ENCODE results near the gene LFNG. TPM values are rescaled to one million over a fixed set of nuclear protein-coding genes. Genes with fewer than 3 reads are reported as not detected.

LFNG gene
- total RNA-seq, 1 donor from 2014 or later = 95.8 TPM

GRCh38 chr7:2510130-2510776 lies 9.3 kb upstream of the LFNG start:
- intact Hi-C loops (cut with micrococcal nuclease) = loop anchor here (5.0 kb wide), 1 partner anchor 108 kb away; the partner anchor contains the start of gene CHST12
- H3K27me3 Mint-ChIP-seq = no peaks in the 10 kb centered on the region
- POLR2A ChIA-PET = interaction anchor here (0.6 to 7.0 kb wide), 21 partner anchors 9 to 273 kb away, joined by 3 to 304 read pairs (median 7); partner anchors contain the start of genes BRAT1, IQCE, LFNG and TTYH3
- H3K36me3 Mint-ChIP-seq (ENCODE audit: low read depth) = no peaks in the 10 kb centered on the region
- H3K4me1 Mint-ChIP-seq = peaks cover 67% of the 10 kb centered on the region
- peak overlapping the region; percentile 77 for H3K4me3 Mint-ChIP-seq
- H3K27ac Mint-ChIP-seq = peak overlapping the region; percentile 95
- ATAC-seq (ENCODE audit: low read depth) = no peak
- H3K9me3 Mint-ChIP-seq = no peaks in the 10 kb centered on the region
- CTCF ChIA-PET = interaction anchor here (1.4 to 2.2 kb wide), 4 partner anchors 10 to 200 kb away, joined by 4 to 10 read pairs (median 6); no protein-coding TSS in a partner anchor
- TF ChIP-seq, protein P1, sequence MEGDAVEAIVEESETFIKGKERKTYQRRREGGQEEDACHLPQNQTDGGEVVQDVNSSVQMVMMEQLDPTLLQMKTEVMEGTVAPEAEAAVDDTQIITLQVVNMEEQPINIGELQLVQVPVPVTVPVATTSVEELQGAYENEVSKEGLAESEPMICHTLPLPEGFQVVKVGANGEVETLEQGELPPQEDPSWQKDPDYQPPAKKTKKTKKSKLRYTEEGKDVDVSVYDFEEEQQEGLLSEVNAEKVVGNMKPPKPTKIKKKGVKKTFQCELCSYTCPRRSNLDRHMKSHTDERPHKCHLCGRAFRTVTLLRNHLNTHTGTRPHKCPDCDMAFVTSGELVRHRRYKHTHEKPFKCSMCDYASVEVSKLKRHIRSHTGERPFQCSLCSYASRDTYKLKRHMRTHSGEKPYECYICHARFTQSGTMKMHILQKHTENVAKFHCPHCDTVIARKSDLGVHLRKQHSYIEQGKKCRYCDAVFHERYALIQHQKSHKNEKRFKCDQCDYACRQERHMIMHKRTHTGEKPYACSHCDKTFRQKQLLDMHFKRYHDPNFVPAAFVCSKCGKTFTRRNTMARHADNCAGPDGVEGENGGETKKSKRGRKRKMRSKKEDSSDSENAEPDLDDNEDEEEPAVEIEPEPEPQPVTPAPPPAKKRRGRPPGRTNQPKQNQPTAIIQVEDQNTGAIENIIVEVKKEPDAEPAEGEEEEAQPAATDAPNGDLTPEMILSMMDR (IDR thresholded peaks at IDR 0.05) = no peak
- DNase-seq = no peak

DNA sequence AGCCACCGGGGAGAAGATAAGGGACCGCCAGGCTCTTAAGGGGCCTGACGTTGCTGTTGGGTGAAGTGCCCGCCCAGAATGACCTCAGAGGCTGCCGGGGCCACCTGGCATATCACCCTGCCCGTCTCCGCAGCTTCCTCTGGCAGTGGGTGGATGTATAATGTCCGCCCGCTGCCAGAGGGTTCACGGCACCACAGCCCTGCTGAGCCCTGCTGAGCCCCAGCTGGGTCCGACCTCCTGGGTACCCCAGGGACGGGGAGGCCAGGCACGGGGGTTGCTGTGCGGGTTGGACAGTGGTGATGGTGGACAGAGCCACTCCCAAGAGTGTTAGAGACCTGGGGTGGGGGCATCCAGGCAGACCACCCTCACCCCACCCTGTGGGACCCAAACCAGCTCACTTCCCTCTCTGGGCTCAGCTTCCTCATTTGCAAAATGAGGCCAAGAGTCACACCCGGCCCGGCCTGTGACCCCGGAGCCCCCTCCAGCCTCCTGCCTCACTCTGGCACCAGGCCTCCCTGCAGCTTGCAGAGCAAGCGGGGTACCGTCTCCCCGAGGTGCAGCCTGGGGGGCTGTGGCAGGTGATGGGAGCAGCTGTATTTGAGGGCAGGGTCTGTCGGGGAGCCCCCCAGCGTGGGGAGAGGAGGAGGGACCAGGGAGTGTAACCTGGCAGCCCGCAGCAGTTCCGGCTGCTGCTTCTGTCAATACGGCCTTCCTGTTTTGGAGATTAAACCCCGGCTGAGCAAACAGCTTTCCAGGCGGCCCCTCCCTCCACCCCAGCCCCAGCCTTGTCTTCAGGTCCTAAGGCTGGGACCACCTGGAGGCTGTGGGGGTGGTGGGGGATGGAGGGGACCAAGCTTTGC lies 8.4 kb upstream of the LFNG start:
- TF ChIP-seq, protein P1 (IDR thresholded peaks at IDR 0.05) = no peak
- Mint-ChIP-seq H3K27me3 (no peaks in the 10 kb centered on the region), H3K36me3 (ENCODE audit: low read depth) (no peaks in the 10 kb centered on the region), H3K4me3 (peak overlapping the region; percentile 77), H3K4me1 (peaks cover 67% of the 10 kb centered on the region), H3K27ac (peak overlapping the region; percentile 95), H3K9me3 (no peaks in the 10 kb centered on the region)
- POLR2A ChIA-PET = interaction anchor here (0.6 to 7.0 kb wide), 28 partner anchors 9 to 581 kb away, joined by 3 to 304 read pairs (median 5); partner anchors contain the start of genes BRAT1, CHST12, IQCE and LFNG
- DNase-seq (peak; percentile 80), ATAC-seq (ENCODE audit: low read depth) (peak; percentile 69)
- CTCF ChIA-PET = interaction anchor here (1.2 to 2.2 kb wide), 5 partner anchors 9 to 199 kb away, joined by 3 to 10 read pairs (median 5); no protein-coding TSS in a partner anchor
- intact Hi-C loops (cut with micrococcal nuclease) = loop anchor here (1.0 to 5.0 kb wide), 4 partner anchors 8 to 109 kb away; partner anchors contain the start of genes BRAT1, CHST12 and LFNG

- H3K9me3 Mint-ChIP-seq = no peaks in the 10 kb centered on the region
These were observed 7.8 kb upstream of the LFNG start for GRCh38 chr7:2511769-2512168.

DNA sequence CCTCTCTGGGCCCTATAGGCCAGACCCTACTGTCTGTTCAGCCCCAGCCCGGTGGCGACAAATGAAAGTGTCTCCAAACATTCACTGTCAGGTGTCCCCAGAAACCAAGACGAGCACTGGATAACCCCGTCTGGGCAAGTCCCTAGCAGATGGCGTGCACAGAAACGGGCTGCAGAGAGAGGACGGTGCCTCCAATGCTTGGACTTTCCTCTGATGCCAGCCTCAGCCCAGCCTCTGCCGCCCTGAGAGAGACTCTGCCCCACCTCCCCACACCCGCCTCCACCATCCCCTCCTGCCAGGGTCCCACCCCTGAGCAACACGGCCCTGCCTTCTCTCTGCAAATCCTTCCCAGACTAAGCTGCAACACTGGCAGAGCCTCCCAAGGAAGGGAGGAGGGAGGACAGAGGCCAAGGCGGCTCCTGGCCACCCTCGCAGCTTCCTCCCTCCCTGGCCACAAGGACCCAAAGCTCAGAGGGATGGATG lies 7.4 kb upstream of the LFNG start:
- ChIA-PET POLR2A (interaction anchor here (0.7 to 7.0 kb wide), 7 partner anchors 10 to 1043 kb away, joined by 3 to 304 read pairs (median 16); partner anchors contain the start of genes BRAT1 and LFNG), CTCF (interaction anchor here (1.2 to 1.7 kb wide), 2 partner anchors 8 to 42 kb away, joined by 3 to 8 read pairs; no protein-coding TSS in a partner anchor)
- Mint-ChIP-seq H3K36me3 (ENCODE audit: low read depth) (no peaks in the 10 kb centered on the region), H3K27me3 (no peaks in the 10 kb centered on the region), H3K4me3 (peak overlapping the region; percentile 77), H3K27ac (peak overlapping the region; percentile 95), H3K9me3 (no peaks in the 10 kb centered on the region), H3K4me1 (peaks cover 65% of the 10 kb centered on the region)
- intact Hi-C loops (cut with micrococcal nuclease) = loop anchor here (5.0 kb wide), 1 partner anchor 110 kb away; the partner anchor contains the start of gene CHST12
- no peak for DNase-seq
- TF ChIP-seq, protein P1 (IDR thresholded peaks at IDR 0.05) = no peak
- ATAC-seq (ENCODE audit: low read depth) = peak; percentile 6

More at GRCh38 chr7:2511769-2512168, 7.8 kb upstream of the LFNG start:
- peaks cover 64% of the 10 kb centered on the region for H3K4me1 Mint-ChIP-seq
- TF ChIP-seq, protein P1 (IDR thresholded peaks at IDR 0.05) = no peak
- no peak for ATAC-seq (ENCODE audit: low read depth)
- H3K4me3 Mint-ChIP-seq = peak overlapping the region; percentile 77
- intact Hi-C loops (cut with micrococcal nuclease) = loop anchor here (1.0 to 5.0 kb wide), 4 partner anchors 8 to 109 kb away; partner anchors contain the start of genes BRAT1, CHST12 and LFNG
- peak overlapping the region; percentile 95 for H3K27ac Mint-ChIP-seq
- ChIA-PET POLR2A (interaction anchor here (0.6 to 7.0 kb wide), 20 partner anchors 10 to 581 kb away, joined by 3 to 304 read pairs (median 6); partner anchors contain the start of genes BRAT1, CHST12, LFNG and TTYH3), CTCF (interaction anchor here (1.2 to 2.2 kb wide), 5 partner anchors 9 to 198 kb away, joined by 3 to 10 read pairs (median 5); no protein-coding TSS in a partner anchor)
- H3K36me3 Mint-ChIP-seq (ENCODE audit: low read depth) = no peaks in the 10 kb centered on the region
- no peak for DNase-seq
- no peaks in the 10 kb centered on the region for H3K27me3 Mint-ChIP-seq
